AML-193 (cell line): ENCODE measurements around the gene RASA1.
A peak's percentile ranks its signal among the peaks of the same experiment; 100 is the strongest.
"Not testable (repeated sequence)": the region's sequence is repeated elsewhere in the genome, so short reads cannot be mapped to it uniquely, and the experiment has no call there.

Experiments
- DNase-seq, 2 experiments: peaks; one replicate each; lab custom pipeline; 2025; lab: John Stamatoyannopoulos, UW

RASA1 gene

DNA sequence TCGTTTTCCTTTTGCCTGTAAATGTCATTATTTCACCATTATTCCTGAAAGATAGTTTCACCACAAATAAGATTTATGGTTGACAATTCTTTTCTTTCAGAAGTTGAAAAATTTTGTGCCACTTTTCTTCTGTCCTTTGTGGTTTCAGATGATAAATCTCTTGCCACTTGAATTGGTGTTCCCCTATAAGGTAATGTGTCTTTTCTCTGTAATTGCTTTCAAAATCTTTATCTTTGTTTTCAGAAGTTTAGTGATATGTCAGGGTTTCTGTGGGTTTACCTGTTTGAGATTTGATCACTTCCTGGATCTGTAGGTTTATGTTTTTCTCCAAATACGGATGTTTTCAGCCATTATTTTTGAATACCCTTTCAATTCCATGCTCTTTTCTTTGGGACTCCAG is 14.6 kb downstream of the RASA1 start:
- DNase-seq = no peak

DNA sequence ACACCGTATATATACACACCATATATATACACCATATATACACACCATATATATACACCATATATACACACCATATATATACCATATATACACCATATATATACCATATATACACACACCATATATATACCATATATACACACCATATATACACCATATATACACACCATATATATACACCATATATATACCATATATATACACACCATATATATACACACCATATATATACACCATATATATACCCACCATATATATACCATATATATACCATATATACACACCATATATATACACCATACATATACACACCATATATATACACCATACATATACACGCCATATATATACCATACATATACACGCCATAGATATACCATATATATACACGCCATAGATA is 19.6 kb downstream of the RASA1 start:
- not testable (repeated sequence) for DNase-seq

- DNase-seq = peak; percentile 63 to 77
Observed at GRCh38 chr5:87298692-87299362, 31.1 kb downstream of the RASA1 start.

GRCh38 chr5:87300176-87300575 is 32.5 kb downstream of the RASA1 start:
- DNase-seq = no peak

- DNase-seq = peak in 1 of 2 experiments; percentile 35
Observed at GRCh38 chr5:87300744-87301143, 33.1 kb downstream of the RASA1 start.

DNA sequence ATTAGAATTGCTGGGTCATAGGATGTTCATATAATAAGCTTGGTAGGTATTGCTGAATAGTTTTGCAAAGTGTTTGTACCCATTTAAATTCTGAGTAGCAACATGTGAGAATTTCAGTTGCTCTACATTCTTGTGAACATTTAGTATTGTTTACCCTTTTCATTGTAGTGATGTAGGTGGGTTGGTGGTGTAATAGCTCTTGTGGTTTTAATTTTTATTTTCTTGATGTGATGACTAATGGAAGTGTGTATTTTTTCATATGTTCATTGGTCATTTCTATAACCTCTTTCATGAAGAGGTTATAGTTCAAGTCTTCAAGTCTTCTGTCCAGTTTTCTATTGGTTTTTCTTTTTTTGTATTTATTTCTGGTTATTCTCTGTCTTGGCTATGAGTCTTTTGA is 34.4 kb downstream of the RASA1 start:
- DNase-seq = no peak

GRCh38 chr5:87303324-87303723 is 35.6 kb downstream of the RASA1 start:
- no peak for DNase-seq

- DNase-seq = not testable (repeated sequence)
Observed at GRCh38 chr5:87306090-87306489, 38.4 kb downstream of the RASA1 start.

GRCh38 chr5:87307796-87308423 is 40.2 kb downstream of the RASA1 start:
- no peak for DNase-seq

- no peak for DNase-seq
Observed at GRCh38 chr5:87311405-87312279, 44.0 kb downstream of the RASA1 start.

DNA sequence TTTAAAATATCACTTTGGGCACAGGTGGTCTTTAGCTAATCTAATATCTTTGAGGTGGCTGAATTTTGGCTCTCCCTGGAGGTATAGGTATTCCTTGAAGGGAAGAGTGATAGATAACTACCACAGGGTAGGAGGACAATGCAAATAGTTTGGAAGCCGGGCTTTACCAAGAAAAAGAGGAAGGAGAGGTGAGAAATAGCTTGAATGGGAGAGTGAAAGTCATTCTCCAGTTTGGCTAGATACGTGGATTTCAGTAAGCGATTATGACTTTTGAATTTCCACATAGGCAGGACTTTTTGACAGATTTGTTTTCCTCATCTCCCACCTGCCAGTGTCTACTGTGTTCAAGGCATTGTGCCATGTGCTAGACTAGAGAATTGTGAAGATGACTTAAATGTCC is 45.5 kb downstream of the RASA1 start:
- DNase-seq = peak; percentile 7 to 22

- no peak for DNase-seq
Observed at GRCh38 chr5:87319469-87319868, 51.8 kb downstream of the RASA1 start.

GRCh38 chr5:87321605-87322004 is 53.9 kb downstream of the RASA1 start:
- no peak for DNase-seq

GRCh38 chr5:87322381-87322780 is 54.7 kb downstream of the RASA1 start:
- no peak for DNase-seq

DNA sequence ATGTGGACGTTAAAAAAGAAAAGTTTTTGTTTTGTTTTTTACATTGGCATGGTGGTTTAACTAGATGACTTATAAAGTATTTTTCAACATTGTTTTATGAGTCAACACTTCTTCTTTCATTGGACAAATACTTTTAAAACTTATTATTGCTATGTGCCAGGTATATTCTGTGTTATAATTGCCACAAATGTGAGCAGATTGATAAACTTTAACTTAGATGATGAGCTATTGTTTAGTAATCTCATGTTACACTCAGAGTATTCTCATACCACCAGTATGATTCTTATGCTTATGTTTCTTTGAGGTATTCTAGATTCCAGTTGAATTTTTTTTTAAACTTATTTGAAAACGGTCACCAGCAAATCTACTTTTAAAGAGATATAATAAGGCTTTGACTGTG is 60.3 kb downstream of the RASA1 start:
- no peak for DNase-seq

GRCh38 chr5:87329114-87329513 is 61.4 kb downstream of the RASA1 start:
- DNase-seq = no peak

DNA sequence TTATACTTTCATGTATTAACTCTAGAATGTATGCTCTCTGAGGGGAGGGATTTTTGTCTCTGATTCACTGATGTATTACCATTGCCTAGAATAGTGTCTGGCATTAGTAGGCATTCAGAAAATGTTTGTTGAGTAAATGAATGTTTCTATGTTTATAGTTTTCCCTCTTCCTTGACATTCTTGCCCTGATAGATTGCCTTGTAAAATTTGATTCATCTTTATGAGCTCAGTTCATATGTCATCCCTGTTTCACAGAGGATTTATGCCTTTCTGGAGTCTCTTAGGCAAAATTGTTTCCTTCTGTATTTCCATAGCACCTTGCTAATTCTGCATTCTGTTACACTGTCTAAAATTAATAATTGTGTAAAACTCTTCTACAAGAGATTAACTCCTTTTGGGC is 72.3 kb downstream of the RASA1 start:
- no peak for DNase-seq

DNA sequence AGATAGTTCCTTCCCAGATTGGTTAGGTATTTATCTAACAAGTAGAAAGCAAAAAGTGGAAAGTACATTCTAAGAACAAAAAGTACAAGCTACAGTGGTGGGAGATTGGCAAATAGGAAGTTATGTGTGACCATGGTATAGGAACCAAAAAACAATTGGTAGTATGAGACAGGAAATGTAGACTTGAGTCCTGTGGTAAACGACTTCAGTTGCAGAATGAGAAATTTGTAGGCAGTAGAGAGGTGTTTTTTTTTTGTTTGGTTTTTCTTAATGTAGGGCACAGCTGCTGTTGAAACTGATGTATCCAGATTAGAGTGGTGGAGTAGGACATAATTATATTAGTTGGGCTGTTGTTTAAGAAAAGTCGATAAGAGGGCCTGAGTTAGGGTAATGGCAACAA is 73.0 kb downstream of the RASA1 start:
- peak; percentile 74 to 81 for DNase-seq

- DNase-seq = no peak
Observed at GRCh38 chr5:87347272-87347671, 79.6 kb downstream of the RASA1 start.

DNA sequence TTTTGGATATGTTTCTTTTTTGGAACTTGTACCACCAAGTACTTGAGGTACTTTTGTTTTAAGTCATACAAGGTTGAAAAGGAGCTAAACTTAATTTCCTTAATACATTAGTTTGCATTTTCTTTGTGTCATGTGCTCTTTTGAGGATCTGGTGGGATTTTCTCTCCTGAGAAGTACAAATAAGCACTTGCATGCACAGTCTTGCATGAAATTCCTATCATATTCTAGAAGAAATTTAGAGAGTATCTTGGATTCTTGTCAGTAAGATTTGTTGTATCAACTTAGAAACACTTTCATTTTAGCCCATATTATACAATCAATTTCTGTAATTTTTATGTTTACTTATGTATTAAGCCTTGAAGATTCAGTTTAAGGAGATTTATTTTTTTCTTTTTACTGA is 80.2 kb downstream of the RASA1 start:
- DNase-seq = no peak

DNA sequence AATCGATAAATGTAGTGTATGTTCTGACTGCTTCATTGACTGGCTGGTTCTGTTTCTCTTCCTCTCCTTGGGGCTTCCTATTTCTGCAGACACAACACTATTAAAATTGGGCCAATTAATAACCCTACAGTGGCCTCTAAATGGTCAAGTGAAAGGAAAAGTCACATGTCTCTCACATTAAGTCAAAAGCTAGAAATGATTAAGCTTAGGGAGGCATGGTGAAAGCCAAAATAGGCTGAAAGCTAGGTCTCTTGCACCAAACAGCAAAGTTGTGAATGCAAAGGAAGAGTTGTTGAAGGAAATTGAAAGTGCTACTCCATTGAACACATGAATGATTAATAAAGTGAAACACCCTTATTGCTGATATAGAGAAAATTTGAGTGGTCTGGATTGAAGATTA is 86.8 kb downstream of the RASA1 start:
- no peak for DNase-seq

GRCh38 chr5:87359106-87359505 is 91.4 kb downstream of the RASA1 start:
- DNase-seq = no peak

DNA sequence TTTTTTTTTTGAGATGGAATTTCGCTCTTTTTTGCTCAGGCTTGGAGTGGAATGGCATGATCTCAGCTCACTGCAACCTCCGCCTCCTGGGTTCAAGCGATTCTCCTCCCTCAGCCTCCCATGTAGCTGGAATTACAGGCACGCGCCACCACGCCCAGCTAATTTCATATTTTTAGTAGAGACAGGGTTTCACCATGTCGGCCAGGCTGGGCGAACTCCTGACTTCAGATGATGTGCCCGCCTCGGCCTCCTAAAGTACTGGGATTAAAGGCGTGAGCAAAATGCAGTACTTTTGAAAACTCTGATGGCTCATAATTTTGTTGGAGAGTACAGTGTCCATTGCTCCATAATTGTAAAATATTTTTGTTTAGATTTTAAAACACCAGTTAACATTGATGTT is 92.4 kb downstream of the RASA1 start:
- no peak for DNase-seq
